Measurements from ENCODE around the gene KCNIP4.

Gene KCNIP4

DNA sequence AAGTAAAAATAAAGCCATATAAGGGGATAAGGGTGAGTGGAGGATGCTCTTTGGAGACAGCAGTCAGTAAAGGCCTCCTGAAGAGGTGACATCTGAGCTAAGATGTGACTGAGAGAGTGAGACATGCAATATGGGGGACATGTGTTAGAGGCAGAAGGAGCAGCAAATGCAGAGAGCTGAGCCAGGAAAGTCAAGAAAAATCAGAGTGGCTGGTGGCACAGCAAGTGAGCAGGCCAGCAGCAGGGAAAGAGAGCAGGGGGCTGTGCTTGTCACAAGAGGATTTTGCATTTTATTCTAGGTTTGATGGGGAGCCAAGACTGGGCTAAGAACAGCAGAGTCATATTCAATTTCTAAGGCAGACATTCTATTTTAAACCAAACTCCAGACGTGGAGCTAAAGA, 394.5 kb downstream of the KCNIP4 start:
- no peak for DNase-seq

DNA sequence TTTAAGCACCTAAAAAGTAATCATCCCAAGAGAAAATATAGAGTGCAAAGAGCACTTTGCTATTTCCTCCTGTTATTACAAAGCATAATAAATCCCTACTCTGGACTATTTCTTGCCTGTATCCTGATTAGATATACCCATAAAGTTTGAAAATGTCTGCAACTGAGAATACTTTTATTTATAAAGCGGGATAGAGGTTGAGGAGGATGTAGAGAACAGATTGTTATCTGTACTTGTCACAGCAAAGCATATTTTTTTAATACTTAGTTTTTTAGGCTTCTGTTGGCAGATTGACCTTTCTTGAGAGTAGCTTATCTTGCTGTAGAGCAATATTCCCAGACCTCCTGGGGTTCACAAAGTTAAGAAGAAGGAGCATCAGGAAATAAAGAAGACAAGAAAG, 396.1 kb downstream of the KCNIP4 start:
- DNase-seq, result no peak

DNA sequence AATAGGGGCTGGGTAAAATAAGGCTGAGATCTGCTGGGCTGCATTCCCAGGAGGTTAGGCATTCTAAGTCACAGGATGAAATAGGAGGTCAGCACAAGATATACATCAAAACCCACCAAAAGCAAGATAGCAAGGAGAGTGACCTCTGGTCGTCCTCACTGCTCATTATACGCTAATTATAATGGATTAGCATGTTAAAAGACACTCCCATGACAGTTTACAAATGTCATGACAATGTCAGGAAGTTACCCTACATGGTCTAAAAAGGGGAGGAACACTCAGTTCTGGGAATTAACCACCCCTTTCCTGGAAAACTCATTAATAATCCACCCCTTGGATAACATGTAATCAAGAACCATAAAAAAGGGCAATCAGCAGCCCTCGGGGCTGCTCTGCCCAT, 403.6 kb downstream of the KCNIP4 start:
- DNase-seq, result no peak

DNA sequence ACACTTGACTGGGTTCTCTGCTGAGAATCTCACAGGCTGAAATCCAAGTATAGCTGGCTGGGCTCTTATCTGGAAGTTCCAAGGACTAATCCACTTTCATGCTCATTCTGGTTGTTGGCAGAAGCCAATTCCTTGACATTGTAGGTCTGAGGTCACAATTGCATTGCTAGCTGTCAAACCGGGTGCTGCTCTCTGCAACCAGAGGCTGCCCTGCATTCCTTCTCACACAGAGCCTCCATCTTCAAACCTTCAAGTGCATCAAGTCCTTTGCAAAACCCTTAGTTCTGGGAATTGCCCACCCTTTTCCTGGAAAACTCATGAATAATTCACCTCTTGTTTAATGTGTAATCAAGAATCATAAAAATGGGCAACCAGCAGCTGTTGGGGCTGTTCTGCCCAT, 404.2 kb downstream of the KCNIP4 start:
- DNase-seq, result no peak

DNA sequence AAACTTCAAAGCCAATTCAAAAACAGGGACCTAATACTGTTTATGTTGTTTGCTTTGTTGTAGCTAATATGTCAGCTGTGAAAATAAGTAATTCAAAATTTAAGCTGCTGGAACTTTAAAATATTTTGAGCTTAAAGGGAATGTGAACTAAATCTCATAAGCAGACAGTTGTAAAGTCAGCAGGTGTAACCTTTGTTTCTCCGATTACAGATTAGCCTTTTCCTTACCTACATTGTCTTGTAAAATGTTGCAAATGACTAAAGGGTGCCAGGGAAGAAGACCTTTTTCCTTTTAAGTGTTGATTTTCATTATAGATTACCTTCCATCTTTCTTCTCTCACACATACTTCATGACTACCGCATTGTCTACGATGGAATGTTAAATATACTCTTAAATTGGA, 405.1 kb downstream of the KCNIP4 start:
- DNase-seq, result no peak

DNA sequence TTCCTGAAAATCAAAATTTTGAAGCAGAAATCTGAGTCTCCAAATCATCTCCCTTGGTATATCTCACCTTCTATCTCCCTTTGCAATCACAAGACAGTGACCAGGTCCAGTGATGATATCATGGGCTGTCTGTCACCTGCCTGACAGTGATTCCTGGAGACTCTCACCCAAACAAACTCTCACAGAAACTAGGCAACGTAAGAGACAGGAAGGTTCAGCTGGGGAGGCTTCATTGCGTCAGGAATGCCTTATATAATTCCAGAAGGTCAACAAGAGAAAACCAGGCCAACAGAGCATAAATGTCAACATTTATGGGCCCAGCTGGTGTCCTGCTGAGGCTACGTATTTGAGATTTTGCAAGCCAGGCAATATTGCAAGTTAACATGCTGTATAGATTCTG, 412.7 kb downstream of the KCNIP4 start:
- no peak for DNase-seq

DNA sequence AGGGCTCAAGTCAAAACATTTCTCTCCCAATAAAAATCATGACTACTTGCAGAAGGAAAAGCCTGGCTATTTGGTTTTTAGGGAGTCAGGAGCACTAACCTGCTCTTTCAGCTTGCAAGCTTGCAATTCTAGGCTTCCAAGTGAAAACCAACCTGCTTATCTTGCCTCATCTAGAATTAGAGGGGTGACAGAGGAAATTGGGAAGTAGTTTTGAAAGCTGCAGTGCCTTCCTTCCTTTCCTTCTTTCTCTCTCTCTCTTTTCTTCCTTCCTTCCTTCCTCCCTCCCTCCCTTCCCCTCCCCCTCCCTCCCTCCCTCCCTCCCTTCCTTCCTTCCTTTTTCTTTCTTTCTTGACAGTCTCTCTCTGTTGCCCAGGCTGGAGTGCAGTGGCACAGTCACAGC, 417.5 kb downstream of the KCNIP4 start:
- no peak for DNase-seq

DNA sequence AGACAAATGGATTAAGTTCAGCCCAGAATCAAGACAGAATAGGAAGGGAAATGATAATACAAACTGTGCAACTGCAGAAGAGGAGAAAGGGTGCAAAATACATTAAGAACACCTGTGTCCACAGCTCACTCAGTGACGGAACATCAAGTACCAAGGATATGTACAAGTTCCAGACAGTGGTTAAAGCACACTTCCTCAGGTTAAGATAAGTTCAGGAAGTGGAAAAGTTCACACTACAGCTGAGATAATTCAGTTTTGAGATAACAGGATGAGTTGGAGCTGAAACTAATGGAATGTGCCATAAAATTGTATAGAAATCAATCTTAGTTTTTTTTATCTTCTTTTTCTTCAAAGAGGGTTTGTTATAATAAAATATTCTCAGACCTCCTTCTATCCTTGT, 419.4 kb downstream of the KCNIP4 start:
- DNase-seq, result no peak

DNA sequence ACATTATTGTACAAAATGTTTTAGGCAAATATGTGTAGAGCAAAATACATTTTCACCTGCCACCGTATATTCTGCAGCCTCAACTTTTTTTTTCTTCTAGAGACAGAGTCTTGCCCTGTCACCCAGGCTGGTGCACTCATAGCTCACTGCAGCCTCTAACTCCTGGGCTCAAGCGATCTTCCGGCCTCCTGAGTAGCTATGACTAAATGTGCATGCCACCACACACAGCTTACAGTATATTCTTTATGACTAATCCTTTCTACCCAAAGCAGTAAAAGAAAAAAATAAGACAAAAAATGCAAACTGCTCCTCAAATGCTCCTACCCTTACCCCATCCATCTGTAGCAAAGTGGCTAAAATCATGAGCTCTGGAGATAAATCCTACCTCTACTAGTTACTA, 426.3 kb downstream of the KCNIP4 start:
- no peak for DNase-seq

DNA sequence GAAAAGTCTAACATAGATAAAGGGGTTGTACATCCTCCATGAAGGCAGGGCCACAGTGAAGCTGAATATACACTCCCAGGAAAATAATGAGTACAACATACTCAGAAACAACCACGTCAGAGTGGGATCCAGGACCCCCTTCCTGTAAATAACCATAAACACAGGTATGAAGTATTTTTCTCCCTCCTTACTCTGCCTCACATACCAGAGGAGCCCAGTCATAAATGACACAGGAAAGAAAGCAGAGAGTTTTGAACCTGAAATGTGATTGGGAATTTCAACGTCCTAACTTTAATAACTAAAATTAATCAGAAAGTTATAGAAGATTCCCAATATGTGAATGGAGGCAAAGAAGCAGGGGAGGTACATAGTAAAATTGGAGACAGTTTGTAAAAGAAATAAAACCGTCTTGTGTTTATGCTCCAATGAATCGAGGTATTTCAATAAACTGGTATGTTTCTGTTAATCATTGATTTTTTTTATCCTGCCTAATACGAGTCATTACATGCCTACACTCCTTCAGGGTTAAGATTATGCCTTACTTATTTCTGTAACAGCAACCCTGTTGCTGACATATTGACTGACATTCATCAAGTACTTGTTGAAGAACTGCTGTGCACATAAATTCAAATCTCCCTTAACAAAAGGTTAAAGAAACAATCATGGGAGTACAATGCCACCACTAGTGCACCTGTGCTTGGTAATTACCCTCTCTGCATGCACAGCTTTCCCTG, 431.3 kb downstream of the KCNIP4 start:
- DNase-seq, result no peak

DNA sequence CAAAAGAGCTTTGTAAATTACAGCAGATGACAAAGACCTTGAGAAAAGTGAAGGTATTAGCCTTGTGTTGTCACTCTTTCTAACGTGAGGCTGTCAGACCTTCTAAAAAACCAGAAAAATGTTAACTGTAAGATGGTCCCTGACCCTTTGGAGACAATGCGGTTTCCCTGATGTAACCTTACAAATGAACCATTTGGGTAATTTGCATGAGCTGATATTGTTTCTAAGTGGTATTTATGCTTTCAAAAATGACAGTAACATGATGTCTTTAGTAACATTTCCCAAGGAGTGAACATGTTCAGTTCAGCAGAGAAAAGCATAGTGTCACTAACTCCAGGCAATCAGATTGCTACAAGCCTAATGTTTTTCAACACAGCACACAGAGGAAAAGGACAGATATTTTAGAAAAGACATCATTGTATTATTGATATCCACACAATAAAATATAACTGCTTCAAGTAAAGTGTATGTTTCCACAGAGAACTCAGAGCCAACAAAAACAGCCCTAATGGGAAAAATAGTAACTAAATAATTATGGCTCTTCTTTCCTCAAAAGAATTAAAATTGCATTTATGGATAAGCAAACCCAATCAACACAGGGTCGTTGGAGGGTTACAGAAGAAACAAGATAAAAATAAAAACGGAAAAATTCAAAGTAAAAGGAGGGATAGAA, 434.4 kb downstream of the KCNIP4 start:
- DNase-seq, result no peak

DNA sequence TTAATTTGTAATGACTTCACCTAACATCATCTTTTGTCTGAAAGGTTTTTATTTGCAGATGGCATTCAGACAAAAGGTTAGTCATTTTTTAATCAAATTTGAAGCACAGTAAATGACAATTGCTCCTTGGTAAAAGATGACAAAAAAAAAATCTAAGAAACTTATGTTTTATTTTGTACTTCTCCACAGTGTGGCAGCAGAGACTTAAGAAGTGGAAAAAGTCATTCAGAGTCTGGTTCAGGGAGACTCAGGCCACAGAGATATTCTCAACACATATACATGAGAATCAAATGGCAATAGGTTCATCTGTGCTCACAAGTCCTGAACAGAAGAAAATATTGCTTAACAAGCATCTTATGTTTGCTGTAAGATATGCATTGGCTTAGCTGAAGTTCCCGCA, 436.2 kb downstream of the KCNIP4 start:
- no peak for DNase-seq

DNA sequence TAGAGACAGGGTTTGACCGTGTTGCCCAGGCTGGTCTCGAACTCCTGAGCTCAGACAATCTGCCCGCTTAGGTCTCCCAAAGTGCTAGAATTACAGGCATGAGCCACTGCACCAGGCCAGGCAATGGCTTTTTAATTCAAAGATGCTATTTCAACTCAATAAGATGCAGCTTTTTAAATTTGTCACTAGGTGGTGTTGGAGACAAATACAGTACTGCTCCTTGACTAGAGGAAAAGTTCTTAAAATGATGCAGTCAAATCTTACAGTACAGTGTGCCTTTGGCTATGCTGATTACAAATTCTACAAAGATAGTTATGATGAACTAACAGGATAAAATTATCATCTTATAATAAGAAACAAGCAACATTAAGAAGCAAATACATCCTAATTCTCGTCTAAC, 441.1 kb downstream of the KCNIP4 start:
- no peak for DNase-seq

DNA sequence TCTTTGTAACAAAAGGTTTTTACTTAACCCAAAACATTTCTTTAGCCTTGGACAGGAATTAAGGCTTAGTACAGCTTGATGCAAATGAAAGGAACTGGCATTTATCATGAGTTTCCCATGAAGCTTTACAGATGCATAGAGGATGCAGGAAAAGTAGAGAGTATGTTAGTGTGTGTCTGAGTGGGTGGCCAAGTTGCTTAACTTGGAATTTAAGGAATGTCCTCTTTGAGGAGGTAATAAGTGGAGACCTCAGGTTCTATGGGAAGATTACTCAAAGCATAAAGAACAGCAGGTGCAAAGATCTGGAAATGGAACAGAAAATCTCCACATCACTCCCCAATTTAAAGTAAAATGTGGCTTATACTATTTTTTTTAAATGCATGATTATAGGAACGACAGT, 457.9 kb downstream of the KCNIP4 start:
- DNase-seq, result no peak

DNA sequence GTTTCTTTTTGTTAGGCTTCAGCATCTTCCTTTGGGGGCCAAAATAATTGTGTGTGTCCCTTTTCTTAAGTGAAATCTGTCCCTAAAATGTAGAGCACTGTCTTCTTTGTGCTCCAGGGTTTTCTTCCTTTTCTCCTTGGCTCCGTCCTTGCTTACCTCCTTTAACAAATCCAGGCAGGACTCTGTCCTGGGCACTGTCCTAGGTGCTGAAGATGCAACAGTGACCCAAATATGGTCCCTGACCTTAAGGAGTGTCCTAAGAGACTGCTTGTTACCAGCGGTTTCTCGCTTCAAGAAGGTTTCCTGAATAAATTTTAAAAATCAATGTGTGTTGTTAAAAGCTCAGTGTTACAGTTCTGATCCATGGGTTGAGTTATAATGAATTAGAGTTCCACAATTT, 471.8 kb downstream of the KCNIP4 start:
- no peak for DNase-seq

DNA sequence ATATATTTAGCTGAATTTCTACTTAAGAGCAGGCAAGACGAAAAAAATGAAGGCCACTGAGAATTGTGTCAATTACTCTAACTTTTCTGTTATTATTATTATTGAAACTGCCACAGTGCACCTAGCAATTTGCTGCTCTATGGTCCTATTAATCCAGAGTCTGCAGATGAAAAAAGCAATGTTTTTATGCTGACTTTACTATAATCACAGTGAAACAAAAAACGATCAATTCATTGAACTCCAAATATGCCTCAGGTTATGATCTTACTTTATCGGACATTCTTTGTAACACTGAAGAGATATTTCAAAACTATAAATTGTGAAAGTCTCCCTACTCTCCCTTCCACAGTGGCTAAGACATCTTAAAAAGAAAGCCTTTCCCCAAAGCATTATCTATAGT, 474.4 kb downstream of the KCNIP4 start:
- DNase-seq, result no peak

DNA sequence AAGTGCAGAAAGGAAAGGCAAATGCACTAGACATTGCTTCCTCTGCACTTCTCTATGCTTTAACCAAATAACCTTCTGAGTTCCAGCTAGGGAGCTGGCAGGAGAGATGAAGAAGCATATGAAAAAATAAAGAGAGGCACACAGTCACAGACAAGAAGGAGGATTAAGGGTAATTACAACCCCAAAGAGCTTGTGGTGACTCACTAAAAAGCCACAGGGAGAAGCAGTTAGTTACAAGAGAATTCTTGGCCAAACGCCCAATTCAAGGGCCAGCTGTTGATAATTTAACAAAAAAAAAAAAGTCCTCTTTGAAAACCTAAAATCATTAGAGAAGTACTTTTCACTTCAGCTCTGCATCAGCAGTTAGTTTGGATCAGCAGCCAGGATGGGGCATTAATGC, 478.0 kb downstream of the KCNIP4 start:
- DNase-seq, result no peak

DNA sequence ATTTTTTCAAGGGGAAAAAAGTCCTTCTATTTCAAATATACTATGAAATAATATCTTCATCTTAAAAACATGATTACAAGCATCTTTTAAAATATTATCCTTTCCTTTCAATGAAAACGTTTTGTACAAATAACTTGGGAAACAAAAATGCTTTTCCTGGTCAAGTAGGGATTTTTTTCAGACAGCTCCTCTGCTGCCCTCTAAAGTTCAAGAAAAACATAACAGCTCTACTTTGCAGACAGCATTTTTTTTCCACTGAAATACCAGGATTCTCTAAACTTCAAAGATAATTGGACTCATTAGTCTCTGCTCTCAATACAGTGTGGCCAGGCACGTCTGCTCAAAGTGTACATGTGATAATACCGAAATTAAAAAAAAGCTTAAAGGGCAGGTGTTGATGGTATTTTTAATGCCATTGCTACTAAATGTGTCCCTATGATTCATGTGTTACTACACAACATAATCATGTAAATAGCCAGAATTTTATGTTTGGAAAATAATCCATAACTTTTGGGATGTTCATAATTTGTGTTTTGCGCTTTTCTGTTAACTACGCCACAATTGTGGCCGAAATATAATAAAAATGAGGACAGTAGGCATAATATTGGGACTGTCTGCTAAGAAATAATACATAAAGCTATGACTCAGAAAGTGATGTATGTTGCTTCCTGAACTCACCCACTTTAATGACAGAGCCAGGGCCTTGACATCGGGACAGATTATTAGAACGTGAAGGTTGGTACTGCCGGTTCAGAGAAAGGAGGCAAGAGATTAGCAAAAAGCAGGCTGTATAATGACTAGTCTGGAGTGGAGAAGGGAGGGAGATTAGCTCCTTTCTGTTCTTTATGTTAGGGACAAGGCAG, 478.9 kb downstream of the KCNIP4 start:
- no peak for DNase-seq

DNA sequence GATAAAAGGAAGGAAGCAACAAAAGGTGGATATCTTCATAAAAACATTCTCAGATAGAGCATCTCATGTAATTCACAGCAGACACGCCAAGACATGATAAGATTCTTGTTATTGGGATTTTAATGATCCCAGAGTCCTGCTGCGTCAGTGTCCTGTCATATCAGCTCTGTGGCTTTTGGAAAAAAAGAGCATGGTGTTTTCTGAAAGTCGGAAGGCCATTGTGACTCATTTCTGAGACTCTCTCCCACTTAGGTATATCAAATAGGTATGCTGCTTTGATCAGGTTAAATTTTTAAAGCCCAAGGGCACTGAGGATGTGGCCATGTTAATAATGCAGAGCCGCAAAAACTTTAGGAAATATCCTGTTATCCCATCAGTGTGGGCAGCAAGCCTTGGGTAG, 481.0 kb downstream of the KCNIP4 start:
- no peak for DNase-seq

DNA sequence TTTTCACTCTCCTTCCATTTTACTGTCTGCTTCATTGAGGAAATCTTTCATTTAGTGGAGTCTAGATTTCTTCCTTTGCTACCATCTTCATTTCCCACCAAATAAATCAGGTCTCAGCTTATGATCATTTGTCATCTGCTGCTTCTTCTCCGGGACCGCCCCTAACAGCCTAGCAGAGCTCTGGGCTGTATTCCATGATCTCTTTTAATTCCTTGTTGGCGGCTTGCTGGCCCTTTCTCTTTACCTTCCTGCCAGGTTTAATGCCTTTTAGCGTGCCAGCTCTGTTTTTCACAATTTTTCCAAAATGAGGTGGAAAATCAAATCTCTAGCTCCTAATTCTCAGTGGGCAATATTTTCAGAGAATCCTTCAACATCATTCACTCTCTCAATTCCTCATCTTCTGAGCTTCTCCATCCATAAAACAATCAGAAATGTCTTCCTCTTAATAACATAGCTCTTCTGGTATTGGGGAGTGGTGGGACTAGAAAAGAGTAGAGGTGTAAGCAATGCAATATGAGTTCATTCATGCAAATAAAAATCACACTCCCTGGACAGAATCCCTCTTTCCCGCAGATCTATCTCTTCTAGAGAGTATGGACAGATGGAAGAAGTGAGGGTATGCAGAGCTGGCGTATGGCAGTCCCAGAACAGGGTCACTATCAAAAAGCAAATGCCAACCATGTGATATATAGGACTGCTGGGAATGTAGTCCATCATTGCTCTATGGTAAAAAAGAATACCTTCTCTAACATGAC, 491.3 kb downstream of the KCNIP4 start:
- DNase-seq, result no peak

DNA sequence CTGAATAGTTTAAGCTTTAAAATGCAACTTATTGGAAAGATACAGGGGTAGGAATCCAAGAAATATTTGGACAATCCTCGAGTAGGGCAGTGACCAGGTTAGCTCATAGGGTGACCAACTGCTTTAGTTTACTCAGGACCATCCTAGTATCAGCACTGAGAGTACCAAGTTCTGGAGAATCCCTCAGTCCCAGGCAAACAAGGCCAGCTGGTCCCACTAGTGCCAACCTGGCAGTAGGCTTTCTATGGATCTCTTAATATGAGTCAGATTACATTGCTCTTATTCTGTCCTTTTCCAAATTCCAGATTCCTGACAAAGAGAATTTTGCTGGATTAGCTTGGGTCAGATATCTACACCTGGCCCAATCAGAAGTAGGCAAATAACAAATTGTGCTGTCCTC, 493.7 kb downstream of the KCNIP4 start:
- DNase-seq, result no peak

DNA sequence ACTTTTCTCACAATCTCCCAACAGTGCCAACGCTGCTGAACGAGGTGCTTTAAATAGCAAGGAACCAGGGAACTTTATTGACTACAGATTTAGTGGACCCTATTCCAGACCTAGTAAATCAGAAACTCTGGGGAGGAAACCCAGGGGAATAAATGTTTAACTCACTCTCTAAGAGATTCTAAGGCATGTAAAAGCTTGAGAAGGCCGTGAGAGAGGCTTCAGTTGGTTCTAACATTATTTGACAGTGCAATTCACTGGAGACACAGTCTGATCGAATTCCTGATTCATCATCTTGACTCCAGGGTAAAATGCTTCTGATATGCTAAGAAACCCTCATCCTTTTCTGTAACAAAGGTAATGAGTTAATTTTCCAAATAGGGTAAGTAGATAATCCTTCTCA, 494.4 kb downstream of the KCNIP4 start:
- DNase-seq, result no peak

DNA sequence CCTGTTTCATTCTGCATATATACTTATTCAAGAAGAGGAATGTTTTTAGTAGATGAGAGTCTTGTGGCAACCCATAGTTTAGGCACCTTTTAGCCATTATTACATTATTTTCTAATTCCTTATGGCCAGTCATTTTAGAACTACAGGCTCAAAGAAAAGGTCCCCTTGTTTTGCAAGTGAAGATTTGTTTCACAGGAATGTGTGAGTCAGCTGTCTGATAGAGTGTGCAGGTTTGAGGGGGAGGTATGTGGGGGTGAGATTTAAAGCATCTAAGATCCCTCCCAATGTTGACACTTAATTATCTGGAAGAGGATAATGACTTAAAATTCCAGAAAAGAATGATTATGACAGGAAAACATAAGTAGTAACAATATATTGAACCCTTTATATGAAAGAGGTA, 495.6 kb downstream of the KCNIP4 start:
- DNase-seq, result no peak

Measured in stimulated activated CD4-positive, alpha-beta T cell treated with anti-CD3 and anti-CD28 coated beads, Interleukin-2, amount 100 ng/mL, for 24 hours (primary cell).